OCI-LY3 (cell line): ENCODE measurements around the gene ERC1.

Source experiments
- H2AFZ ChIP-seq: fragments of 200-600, 300-600 bp; shearing (Covaris generic); 2 replicates; pipeline ENCODE4 v1.6.0; 2014; ENCODE audit warnings: antibody characterized with exemption, low read depth, low read length
- H3K27ac ChIP-seq: fragments of 200-600, 300-600 bp; sonication (generic); 2 replicates; pipeline ENCODE4 v1.5.1; 2014; ENCODE audit warnings: mild to moderate bottlenecking, low read length, moderate library complexity, mixed read lengths
- H3K27me3 ChIP-seq: fragments of 200-600, 300-600 bp; sonication (generic); 2 replicates; pipeline ENCODE4 v1.6.1; 2014; ENCODE audit warnings: low read depth, low read length, mixed read lengths
- H3K36me3 ChIP-seq: fragments of 200-600, 300-600 bp; sonication (generic); replicated peaks from 2 replicates; pipeline ENCODE3; 2014; ENCODE audit warnings: low read depth, low read length, mixed read lengths
- H3K4me1 ChIP-seq: fragments of 300-600, 200-600 bp; sonication (generic); 2 replicates; pipeline ENCODE4 v1.6.1; 2014; ENCODE audit warnings: low read length, mixed read lengths
- H3K4me2 ChIP-seq: fragments of 200-600, 300-600 bp; sonication (generic); 2 replicates; pipeline ENCODE4 v1.6.1; 2014; ENCODE audit warnings: low read length, mixed read lengths
- H3K4me3 ChIP-seq: fragments of 300-600, 200-600 bp; sonication (generic); 2 replicates; pipeline ENCODE4 v1.5.1; 2014; ENCODE audit warnings: antibody characterized with exemption, mild to moderate bottlenecking, low read length, moderate library complexity
- H3K79me2 ChIP-seq: fragments of 300-600, 200-600 bp; shearing (Covaris generic); 2 replicates; pipeline ENCODE4 v1.6.1; 2014; ENCODE audit warnings: mild to moderate bottlenecking, low read length, mixed read lengths
- H3K9ac ChIP-seq: fragments of 300-600, 200-600 bp; shearing (Covaris generic); 2 replicates; pipeline ENCODE4 v1.6.0; 2014; ENCODE audit warnings: mild to moderate bottlenecking, low read length, moderate library complexity
- H3K9me3 ChIP-seq: fragments of 200-600, 300-600 bp; shearing (Covaris generic); 2 replicates; pipeline ENCODE4 v1.6.1; 2014; ENCODE audit warnings: low read length, mixed read lengths; ENCODE audit not compliant: insufficient read depth
- H4K20me1 ChIP-seq: fragments of 200-600, 300-600 bp; sonication (generic); 2 replicates; pipeline ENCODE4 v1.6.1; 2016; ENCODE audit warnings: low read length, mixed read lengths; ENCODE audit not compliant: insufficient read depth
- EZH2phosphoT487 ChIP-seq: fragments of 200-600 bp; shearing (Covaris generic); IDR thresholded peaks from 2 replicates; pipeline ENCODE4 v1.6.1; 2018; ENCODE audit warnings: antibody characterized with exemption, mixed run types, low read depth
- TF ChIP-seq, protein P1 (sequence below): fragments of 200-600, 300-600 bp; sonication (generic); IDR thresholded peaks from 2 replicates; pipeline ENCODE4 v1.5.1; 2014; ENCODE audit warnings: antibody characterized with exemption, low read length, low read depth

The ERC1 gene

DNA sequence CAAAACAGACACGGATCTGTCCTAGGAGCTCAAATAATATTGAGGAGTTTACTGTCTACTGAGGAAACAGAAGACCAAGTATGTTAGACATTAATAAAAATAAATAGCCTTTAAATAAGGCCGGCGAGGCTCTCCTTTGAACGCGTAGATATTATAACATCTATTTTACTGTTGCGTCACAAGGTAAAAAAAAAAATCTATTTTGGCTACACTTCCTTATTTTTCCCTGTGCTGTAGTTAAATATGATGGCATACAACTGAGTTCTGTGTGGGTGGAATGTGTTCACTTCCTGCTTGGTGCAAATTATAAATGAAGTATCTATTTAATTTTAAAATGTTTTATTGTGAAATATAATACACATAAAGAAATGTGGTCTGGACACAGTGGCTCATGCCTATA is 24.3 kb upstream of the ERC1 start:
- Histone ChIP-seq H2AFZ (no peak overlapping the region), H3K4me2 (no peak overlapping the region), H3K36me3 (no peaks in the 10 kb centered on the region), H3K79me2 (no peaks in the 10 kb centered on the region), H3K9me3 (no peaks in the 10 kb centered on the region), H3K4me3 (no peak overlapping the region), H3K27ac (no peak overlapping the region), H4K20me1 (no peaks in the 10 kb centered on the region), H3K27me3 (no peaks in the 10 kb centered on the region), H3K9ac (no peak overlapping the region), H3K4me1 (no peaks in the 10 kb centered on the region)
- no peak for TF ChIP-seq EZH2phosphoT487
- TF ChIP-seq, protein P1, sequence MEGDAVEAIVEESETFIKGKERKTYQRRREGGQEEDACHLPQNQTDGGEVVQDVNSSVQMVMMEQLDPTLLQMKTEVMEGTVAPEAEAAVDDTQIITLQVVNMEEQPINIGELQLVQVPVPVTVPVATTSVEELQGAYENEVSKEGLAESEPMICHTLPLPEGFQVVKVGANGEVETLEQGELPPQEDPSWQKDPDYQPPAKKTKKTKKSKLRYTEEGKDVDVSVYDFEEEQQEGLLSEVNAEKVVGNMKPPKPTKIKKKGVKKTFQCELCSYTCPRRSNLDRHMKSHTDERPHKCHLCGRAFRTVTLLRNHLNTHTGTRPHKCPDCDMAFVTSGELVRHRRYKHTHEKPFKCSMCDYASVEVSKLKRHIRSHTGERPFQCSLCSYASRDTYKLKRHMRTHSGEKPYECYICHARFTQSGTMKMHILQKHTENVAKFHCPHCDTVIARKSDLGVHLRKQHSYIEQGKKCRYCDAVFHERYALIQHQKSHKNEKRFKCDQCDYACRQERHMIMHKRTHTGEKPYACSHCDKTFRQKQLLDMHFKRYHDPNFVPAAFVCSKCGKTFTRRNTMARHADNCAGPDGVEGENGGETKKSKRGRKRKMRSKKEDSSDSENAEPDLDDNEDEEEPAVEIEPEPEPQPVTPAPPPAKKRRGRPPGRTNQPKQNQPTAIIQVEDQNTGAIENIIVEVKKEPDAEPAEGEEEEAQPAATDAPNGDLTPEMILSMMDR: no peak

GRCh38 chr12:967641-968040 is 23.4 kb upstream of the ERC1 start:
- no peak for TF ChIP-seq EZH2phosphoT487
- TF ChIP-seq, protein P1: no peak
- Histone ChIP-seq H3K9ac (no peak overlapping the region), H3K79me2 (no peaks in the 10 kb centered on the region), H4K20me1 (no peaks in the 10 kb centered on the region), H2AFZ (no peak overlapping the region), H3K9me3 (no peaks in the 10 kb centered on the region), H3K4me2 (no peak overlapping the region), H3K27ac (no peak overlapping the region), H3K36me3 (no peaks in the 10 kb centered on the region), H3K27me3 (no peaks in the 10 kb centered on the region), H3K4me3 (no peak overlapping the region), H3K4me1 (no peaks in the 10 kb centered on the region)

DNA sequence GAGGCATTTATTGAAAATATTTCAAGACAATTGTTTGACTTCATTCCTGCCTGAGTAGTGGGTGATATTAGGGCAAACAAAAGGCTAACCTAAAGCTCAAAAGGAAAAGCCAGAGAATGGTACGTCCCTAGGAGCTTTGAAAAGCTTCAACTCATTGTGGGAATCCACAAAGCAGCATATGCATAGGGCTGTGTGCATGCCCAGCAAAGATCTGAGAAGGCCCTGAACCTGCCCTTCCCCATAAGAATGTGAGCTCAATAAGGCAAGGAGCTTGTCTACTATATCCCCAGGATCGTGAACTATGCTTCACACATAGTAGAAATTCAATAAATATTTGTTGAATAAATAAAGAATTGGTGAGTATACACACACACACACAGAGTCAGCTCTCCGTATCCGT is 22.5 kb upstream of the ERC1 start:
- no peak overlapping the region for H3K9ac ChIP-seq
- no peak overlapping the region for H3K4me2 ChIP-seq
- H4K20me1 ChIP-seq: no peaks in the 10 kb centered on the region
- no peaks in the 10 kb centered on the region for H3K36me3 ChIP-seq
- H3K79me2 ChIP-seq: no peaks in the 10 kb centered on the region
- no peaks in the 10 kb centered on the region for H3K4me1 ChIP-seq
- no peak overlapping the region for H2AFZ ChIP-seq
- H3K27ac ChIP-seq: no peak overlapping the region
- TF ChIP-seq, protein P1: no peak
- TF ChIP-seq EZH2phosphoT487: no peak
- H3K4me3 ChIP-seq: no peak overlapping the region
- no peaks in the 10 kb centered on the region for H3K9me3 ChIP-seq
- no peaks in the 10 kb centered on the region for H3K27me3 ChIP-seq

- H3K4me1 ChIP-seq: no peaks in the 10 kb centered on the region
- H3K9ac ChIP-seq: no peak overlapping the region
- no peak overlapping the region for H2AFZ ChIP-seq
- H3K27ac ChIP-seq: no peak overlapping the region
- no peaks in the 10 kb centered on the region for H4K20me1 ChIP-seq
- H3K79me2 ChIP-seq: no peaks in the 10 kb centered on the region
- H3K4me3 ChIP-seq: no peak overlapping the region
- no peaks in the 10 kb centered on the region for H3K9me3 ChIP-seq
- H3K4me2 ChIP-seq: no peak overlapping the region
- TF ChIP-seq EZH2phosphoT487: no peak
- TF ChIP-seq, protein P1: no peak
- no peaks in the 10 kb centered on the region for H3K36me3 ChIP-seq
- no peaks in the 10 kb centered on the region for H3K27me3 ChIP-seq
Measured at GRCh38 chr12:969821-970220, 21.2 kb upstream of the ERC1 start.
